Esophagus squamous epithelium (tissue), 4 donors: ENCODE data around the gene MEIS3.

Experiments used
- CTCF ChIP-seq, 6 experiments: fragments of 450-650 bp in 4 of 6; fragments of 200-600 bp in 2 of 6; sonication (generic) in 2 of 6; IDR thresholded peaks; one replicate each; pipeline ENCODE4 v1.5.1; 2016 to 2019; ENCODE audit warnings: antibody characterized with exemption in 6 of 6, mild to moderate bottlenecking in 4 of 6, moderate library complexity in 4 of 6
- POLR2A ChIP-seq, 4 donors: fragments of 450-650 bp; IDR thresholded peaks; one replicate each; pipeline ENCODE4 v1.6.1; 2017; ENCODE audit warnings: antibody characterized with exemption in 4 of 4, mild to moderate bottlenecking in 4 of 4, moderate library complexity in 3 of 4

DNA sequence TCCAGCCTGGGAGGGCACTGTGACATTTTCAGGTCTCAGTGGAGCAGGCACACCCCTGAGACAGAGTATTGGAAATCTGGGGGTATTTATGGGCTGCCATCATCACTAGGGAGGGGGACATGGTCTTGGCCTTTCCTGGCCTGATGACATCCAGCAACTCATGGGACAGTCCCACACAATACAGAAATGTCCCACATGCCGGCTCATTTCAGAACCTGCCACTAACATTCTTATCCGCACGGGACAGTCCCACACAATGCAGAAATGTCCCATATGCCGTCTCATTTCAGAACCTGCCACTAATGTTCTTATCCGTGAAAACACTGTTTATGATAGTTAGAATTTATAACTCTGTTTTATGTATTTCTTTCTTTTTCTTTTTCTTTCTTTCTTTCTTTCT, 42.5 kb upstream of the MEIS3 start:
- TF ChIP-seq CTCF (IDR thresholded peaks at IDR 0.05) (no peak), POLR2A (IDR thresholded peaks at IDR 0.05) (no peak)
